HepG2 (cell line): ENCODE data around the gene SDR42E2. TPM values are rescaled to one million over a fixed set of nuclear protein-coding genes. Genes with fewer than 3 reads are reported as not detected.

Experiments used
- ETV6 ChIP-seq: sonication (generic); formaldehyde crosslinking; conservative IDR thresholded peaks from 2 replicates; pipeline ENCODE4 v1.4.0; 2020; ENCODE audit warnings: missing genetic modification reagents
- KDM3A ChIP-seq: IDR thresholded peaks from 2 replicates; pipeline ENCODE4 v1.6.1; 2018; ENCODE audit warnings: low read depth, missing compliant biosample characterization
- PAWR ChIP-seq: sonication (generic); formaldehyde crosslinking; IDR thresholded peaks from 2 replicates; pipeline ENCODE4 v1.4.0; 2020; ENCODE audit warnings: missing genetic modification reagents, mild to moderate bottlenecking, borderline replicate concordance
- RORA ChIP-seq: sonication (generic); formaldehyde crosslinking; IDR thresholded peaks from 2 replicates; pipeline ENCODE4 v1.5.0; 2020; ENCODE audit warnings: mild to moderate bottlenecking, missing genetic modification reagents, moderate library complexity
- SIN3B ChIP-seq: fragments of 150-350 bp; IDR thresholded peaks from 2 replicates; pipeline ENCODE4 v1.6.1; 2014; ENCODE audit warnings: low read length
- SRF ChIP-seq: IDR thresholded peaks from 2 replicates; pipeline ENCODE4 v1.6.1; 2011; ENCODE audit warnings: mild to moderate bottlenecking, low read depth, low read length, moderate library complexity
- TRIM24 ChIP-seq: sonication (generic); formaldehyde crosslinking; IDR thresholded peaks from 2 replicates; pipeline ENCODE4 v1.8.0; 2022; ENCODE audit warnings: mild to moderate bottlenecking, missing genetic modification reagents
- ZFP82 ChIP-seq: sonication (generic); formaldehyde crosslinking; IDR thresholded peaks from 2 replicates; pipeline ENCODE4 v1.5.1; 2020; ENCODE audit warnings: mild to moderate bottlenecking, missing genetic modification reagents, borderline replicate concordance
- ZNF501 ChIP-seq: sonication (generic); formaldehyde crosslinking; IDR thresholded peaks from 2 replicates; pipeline ENCODE4 v1.5.1; 2020; ENCODE audit warnings: mild to moderate bottlenecking, moderate library complexity, missing genetic modification reagents
- ZNF615 ChIP-seq: sonication (generic); formaldehyde crosslinking; IDR thresholded peaks from 2 replicates; pipeline ENCODE4 v1.5.0; 2020; ENCODE audit warnings: mild to moderate bottlenecking, missing genetic modification reagents, borderline replicate concordance
- polyA plus RNA-seq, 8 experiments: library from polyadenylated mRNA; depleted of rRNA in 3 of 8; stranded (reverse) in 7 of 8; unstranded in 1 of 8; fragments of >200 nt; fragmentation: Illumina TruSeq in 4 of 8; extraction: Trizol in 4 of 8; gene quantifications; 2 replicates each; pipeline versions ENCODE4 v1.2.1 to v1.2.3, GENCODE V29; 2011 to 2016; ENCODE audit warnings: low read depth in 4 of 8, missing spikeins in 1 of 8, mixed read lengths in 1 of 8; ENCODE audit not compliant: insufficient read depth in 1 of 8
- total RNA-seq, 5 experiments: library from RNA; depleted of rRNA; stranded (reverse); fragments of >200 nt; fragmentation: Illumina TruSeq; extraction: Trizol; gene quantifications; 2 replicates each; pipeline ENCODE4 v1.2.3, GENCODE V29; 2016; ENCODE audit warnings: low read depth in 1 of 5
- TF ChIP-seq, protein P1 (sequence below): sonication (generic); formaldehyde crosslinking; IDR thresholded peaks from 2 replicates; pipeline ENCODE4 v1.9.0; 2021; ENCODE audit warnings: mild to moderate bottlenecking, missing genetic modification reagents
- TF ChIP-seq, protein P2 (sequence below): sonication (generic); formaldehyde crosslinking; conservative IDR thresholded peaks from 2 replicates; pipeline ENCODE4 v1.4.0; 2020; ENCODE audit warnings: missing genetic modification reagents
- TF ChIP-seq, protein P3 (sequence below): sonication (generic); formaldehyde crosslinking; IDR thresholded peaks from 2 replicates; pipeline ENCODE4 v1.4.0; 2020; ENCODE audit warnings: missing genetic modification reagents
- TF ChIP-seq, protein P4 (sequence below): sonication (generic); formaldehyde crosslinking; IDR thresholded peaks from 2 replicates; pipeline ENCODE4 v1.4.0; 2020; ENCODE audit warnings: mild to moderate bottlenecking, missing genetic modification reagents

SDR42E2 gene
- total and polyA plus RNA-seq, 2 of the 13 experiments (the other 11 are each of a cell fraction or from before 2014, with no cell fraction given): 0.05 to 0.11 TPM

DNA sequence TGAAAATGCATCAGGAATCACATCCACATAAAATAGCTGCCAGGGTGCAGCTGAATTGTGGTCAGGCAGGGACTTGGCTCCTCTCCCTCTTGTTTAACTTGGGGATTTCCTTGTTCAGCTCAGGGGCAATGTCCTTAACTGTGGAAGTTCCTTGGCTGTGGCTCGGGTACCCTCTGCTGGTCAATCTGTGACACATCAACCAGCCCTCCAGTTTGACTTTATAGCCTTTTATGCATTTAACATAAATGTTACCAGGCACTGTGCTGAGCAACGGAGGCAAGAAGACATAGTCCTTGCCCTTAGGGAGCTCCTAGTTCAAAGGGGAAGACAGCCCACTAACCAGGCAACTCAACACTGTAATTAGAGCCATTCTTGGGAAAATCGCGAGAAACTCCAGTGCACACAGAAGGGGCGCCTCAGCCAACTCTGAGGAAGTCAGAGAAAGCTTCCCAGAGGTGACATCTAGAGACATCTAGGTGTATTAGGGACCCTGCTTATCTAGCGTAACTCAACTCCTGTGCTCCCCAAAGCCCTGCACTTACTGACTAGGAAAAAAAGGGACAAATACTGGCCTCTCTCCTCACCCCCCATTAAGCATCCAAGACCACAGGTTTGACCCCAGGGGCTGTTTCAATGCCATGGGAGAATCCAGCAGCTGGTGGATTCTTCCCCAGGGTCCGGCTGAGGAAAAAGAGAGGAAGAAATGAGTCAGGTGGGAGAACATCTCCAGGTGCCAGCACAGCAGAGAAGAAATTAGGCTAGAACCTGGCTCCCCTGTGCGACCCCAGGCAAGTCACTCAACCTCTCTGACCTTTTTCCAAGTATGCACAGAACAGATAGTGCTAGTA is 26.5 kb downstream of the SDR42E2 start (continued):
- TF ChIP-seq RORA (CRISPR knock-in tag): no peak
- TF ChIP-seq, protein P1, sequence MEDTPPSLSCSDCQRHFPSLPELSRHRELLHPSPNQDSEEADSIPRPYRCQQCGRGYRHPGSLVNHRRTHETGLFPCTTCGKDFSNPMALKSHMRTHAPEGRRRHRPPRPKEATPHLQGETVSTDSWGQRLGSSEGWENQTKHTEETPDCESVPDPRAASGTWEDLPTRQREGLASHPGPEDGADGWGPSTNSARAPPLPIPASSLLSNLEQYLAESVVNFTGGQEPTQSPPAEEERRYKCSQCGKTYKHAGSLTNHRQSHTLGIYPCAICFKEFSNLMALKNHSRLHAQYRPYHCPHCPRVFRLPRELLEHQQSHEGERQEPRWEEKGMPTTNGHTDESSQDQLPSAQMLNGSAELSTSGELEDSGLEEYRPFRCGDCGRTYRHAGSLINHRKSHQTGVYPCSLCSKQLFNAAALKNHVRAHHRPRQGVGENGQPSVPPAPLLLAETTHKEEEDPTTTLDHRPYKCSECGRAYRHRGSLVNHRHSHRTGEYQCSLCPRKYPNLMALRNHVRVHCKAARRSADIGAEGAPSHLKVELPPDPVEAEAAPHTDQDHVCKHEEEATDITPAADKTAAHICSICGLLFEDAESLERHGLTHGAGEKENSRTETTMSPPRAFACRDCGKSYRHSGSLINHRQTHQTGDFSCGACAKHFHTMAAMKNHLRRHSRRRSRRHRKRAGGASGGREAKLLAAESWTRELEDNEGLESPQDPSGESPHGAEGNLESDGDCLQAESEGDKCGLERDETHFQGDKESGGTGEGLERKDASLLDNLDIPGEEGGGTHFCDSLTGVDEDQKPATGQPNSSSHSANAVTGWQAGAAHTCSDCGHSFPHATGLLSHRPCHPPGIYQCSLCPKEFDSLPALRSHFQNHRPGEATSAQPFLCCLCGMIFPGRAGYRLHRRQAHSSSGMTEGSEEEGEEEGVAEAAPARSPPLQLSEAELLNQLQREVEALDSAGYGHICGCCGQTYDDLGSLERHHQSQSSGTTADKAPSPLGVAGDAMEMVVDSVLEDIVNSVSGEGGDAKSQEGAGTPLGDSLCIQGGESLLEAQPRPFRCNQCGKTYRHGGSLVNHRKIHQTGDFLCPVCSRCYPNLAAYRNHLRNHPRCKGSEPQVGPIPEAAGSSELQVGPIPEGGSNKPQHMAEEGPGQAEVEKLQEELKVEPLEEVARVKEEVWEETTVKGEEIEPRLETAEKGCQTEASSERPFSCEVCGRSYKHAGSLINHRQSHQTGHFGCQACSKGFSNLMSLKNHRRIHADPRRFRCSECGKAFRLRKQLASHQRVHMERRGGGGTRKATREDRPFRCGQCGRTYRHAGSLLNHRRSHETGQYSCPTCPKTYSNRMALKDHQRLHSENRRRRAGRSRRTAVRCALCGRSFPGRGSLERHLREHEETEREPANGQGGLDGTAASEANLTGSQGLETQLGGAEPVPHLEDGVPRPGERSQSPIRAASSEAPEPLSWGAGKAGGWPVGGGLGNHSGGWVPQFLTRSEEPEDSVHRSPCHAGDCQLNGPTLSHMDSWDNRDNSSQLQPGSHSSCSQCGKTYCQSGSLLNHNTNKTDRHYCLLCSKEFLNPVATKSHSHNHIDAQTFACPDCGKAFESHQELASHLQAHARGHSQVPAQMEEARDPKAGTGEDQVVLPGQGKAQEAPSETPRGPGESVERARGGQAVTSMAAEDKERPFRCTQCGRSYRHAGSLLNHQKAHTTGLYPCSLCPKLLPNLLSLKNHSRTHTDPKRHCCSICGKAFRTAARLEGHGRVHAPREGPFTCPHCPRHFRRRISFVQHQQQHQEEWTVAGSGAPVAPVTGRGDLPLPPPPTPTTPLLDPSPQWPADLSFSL: no peak
- no peak for TF ChIP-seq TRIM24 (CRISPR knock-in tag)
- no peak; the same call in 1 of the 2 replicates for TF ChIP-seq ZNF501
- TF ChIP-seq ETV6 (CRISPR knock-in tag): no peak
- no peak for TF ChIP-seq PAWR (CRISPR knock-in tag)
- no peak; the same call in 1 of the 2 replicates for TF ChIP-seq SRF
- TF ChIP-seq, protein P2, sequence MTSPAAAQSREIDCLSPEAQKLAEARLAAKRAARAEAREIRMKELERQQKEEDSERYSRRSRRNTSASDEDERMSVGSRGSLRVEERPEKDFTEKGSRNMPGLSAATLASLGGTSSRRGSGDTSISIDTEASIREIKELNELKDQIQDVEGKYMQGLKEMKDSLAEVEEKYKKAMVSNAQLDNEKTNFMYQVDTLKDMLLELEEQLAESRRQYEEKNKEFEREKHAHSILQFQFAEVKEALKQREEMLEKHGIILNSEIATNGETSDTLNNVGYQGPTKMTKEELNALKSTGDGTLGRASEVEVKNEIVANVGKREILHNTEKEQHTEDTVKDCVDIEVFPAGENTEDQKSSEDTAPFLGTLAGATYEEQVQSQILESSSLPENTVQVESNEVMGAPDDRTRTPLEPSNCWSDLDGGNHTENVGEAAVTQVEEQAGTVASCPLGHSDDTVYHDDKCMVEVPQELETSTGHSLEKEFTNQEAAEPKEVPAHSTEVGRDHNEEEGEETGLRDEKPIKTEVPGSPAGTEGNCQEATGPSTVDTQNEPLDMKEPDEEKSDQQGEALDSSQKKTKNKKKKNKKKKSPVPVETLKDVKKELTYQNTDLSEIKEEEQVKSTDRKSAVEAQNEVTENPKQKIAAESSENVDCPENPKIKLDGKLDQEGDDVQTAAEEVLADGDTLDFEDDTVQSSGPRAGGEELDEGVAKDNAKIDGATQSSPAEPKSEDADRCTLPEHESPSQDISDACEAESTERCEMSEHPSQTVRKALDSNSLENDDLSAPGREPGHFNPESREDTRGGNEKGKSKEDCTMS (CRISPR knock-in tag): no peak
- TF ChIP-seq KDM3A: peak; percentile 78
- TF ChIP-seq SIN3B: no peak; the same call in 1 of the 2 replicates
- TF ChIP-seq, protein P3, sequence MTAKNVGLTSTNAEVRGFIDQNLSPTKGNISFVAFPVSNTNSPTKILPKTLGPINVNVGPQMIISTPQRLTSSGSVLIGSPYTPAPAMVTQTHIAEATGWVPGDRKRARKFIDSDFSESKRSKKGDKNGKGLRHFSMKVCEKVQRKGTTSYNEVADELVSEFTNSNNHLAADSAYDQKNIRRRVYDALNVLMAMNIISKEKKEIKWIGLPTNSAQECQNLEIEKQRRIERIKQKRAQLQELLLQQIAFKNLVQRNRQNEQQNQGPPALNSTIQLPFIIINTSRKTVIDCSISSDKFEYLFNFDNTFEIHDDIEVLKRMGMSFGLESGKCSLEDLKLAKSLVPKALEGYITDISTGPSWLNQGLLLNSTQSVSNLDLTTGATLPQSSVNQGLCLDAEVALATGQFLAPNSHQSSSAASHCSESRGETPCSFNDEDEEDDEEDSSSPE (CRISPR knock-in tag): no peak
- TF ChIP-seq ZFP82: no peak
- TF ChIP-seq, protein P4, sequence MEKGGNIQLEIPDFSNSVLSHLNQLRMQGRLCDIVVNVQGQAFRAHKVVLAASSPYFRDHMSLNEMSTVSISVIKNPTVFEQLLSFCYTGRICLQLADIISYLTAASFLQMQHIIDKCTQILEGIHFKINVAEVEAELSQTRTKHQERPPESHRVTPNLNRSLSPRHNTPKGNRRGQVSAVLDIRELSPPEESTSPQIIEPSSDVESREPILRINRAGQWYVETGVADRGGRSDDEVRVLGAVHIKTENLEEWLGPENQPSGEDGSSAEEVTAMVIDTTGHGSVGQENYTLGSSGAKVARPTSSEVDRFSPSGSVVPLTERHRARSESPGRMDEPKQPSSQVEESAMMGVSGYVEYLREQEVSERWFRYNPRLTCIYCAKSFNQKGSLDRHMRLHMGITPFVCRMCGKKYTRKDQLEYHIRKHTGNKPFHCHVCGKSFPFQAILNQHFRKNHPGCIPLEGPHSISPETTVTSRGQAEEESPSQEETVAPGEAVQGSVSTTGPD (CRISPR knock-in tag): no peak
- no peak for TF ChIP-seq ZNF615
